Ascending aorta (tissue), 2 donors: Measurements from ENCODE around the gene RHBDL1. TPM values are rescaled to one million over a fixed set of nuclear protein-coding genes. Genes with fewer than 3 reads are reported as not detected.

Experiments used
- DNase-seq, 2 donors: peaks; one replicate each; pipeline ENCODE4 v3.0.0-alpha.2; 2019; ENCODE audit warnings: low spot score in 2 of 2
- H3K27ac ChIP-seq, 2 donors: fragments of 200-600 bp; sonication (generic); one replicate each; pipeline ENCODE4 v1.5.1; 2016 to 2017; ENCODE audit warnings: mild to moderate bottlenecking in 1 of 2
- H3K27me3 ChIP-seq: fragments of 200-600 bp; sonication (generic); one replicate; pipeline ENCODE4 v1.5.1; 2017
- H3K36me3 ChIP-seq, 2 donors: fragments of 200-600 bp; sonication (generic); one replicate each; pipeline ENCODE4 v1.5.1; 2016
- H3K4me1 ChIP-seq, 2 donors: fragments of 200-600 bp; sonication (generic); one replicate each; pipeline ENCODE4 v1.5.1; 2016 to 2017; ENCODE audit warnings: mild to moderate bottlenecking in 1 of 2
- H3K4me3 ChIP-seq, 2 donors: fragments of 200-600 bp; sonication (generic); one replicate each; pipeline ENCODE4 v1.5.1; 2016 to 2017; ENCODE audit warnings: mild to moderate bottlenecking in 1 of 2
- H3K9me3 ChIP-seq, 2 donors: fragments of 200-600 bp; sonication (generic); one replicate each; pipeline ENCODE4 v1.5.1; 2016
- CTCF ChIP-seq, 3 experiments: fragments of 200-600 bp in 2 of 3; fragments of 450-650 bp in 1 of 3; sonication (generic) in 2 of 3; IDR thresholded peaks; one replicate each; pipeline ENCODE4 v1.5.1; 2016 to 2019; ENCODE audit warnings: antibody characterized with exemption in 3 of 3, mild to moderate bottlenecking in 1 of 3, moderate library complexity in 1 of 3
- intact Hi-C: fragments of 100-400 bp; cut with DNase I; formaldehyde crosslinking; loops from one replicate; pipeline ENCODE4 v1.15.1; 2023
- total RNA-seq: library from RNA; depleted of rRNA; stranded (reverse); fragments of >200 nt; gene quantifications from one replicate; pipeline ENCODE4 v1.1.0, GENCODE V29; 2016

The RHBDL1 gene
- total RNA-seq, 1 donor from 2014 or later, result 1.1 TPM

DNA sequence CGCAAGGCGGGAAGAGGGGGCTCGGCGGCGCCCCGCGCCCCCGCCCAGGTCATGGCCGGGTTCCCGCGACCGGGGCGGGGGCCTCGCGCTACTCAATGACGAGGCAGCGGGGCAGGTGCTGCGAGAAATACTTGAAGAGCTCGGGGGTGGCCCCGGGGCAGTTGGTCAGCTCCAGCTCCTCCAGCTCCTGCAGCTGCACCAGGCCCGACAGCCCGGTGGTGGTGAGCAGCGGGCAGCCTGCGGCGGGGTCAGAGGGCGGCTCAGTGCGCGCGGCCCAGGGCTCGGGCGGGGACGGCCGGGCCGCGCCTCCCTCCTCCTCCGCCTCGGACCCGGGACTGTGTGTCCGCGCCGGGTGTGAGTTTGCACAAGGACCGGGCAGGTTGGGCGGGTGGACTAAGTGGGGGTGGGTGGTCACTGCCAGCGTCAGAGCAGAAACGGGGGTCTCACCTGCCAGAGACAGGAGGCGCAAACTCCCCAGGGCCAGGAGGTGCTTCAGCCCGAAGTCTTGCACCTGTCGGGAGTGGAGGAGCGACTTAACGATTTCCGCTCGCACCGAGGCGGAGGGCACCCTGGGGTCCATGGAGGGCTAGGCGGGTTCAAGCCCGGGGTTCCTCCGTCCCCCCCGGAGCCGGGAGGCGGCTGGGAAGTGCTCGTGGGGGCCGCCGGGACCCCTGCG is 18.9 kb downstream of the RHBDL1 start:
- no peaks in the 10 kb centered on the region for H3K9me3 ChIP-seq
- intact Hi-C loops, result no loop called here
- H3K36me3 ChIP-seq, result no peaks in the 10 kb centered on the region
- H3K4me3 ChIP-seq, result peak overlapping the region; percentile 9 to 45
- H3K27me3 ChIP-seq, result peaks cover 28% of the 10 kb centered on the region
- H3K27ac ChIP-seq, result no peak overlapping the region
- TF ChIP-seq CTCF (IDR thresholded peaks at IDR 0.05), result no peak
- no peak for DNase-seq
- H3K4me1 ChIP-seq, result peaks cover 12 to 13% of the 10 kb centered on the region in 2 donors

GRCh38 chr16:694863-695354 is 19.4 kb downstream of the RHBDL1 start:
- Histone ChIP-seq H3K4me3 (peak overlapping the region; percentile 9 to 45), H3K27ac (no peak overlapping the region)

GRCh38 chr16:695355-696089 is 20.1 kb downstream of the RHBDL1 start:
- no peak for DNase-seq
- Histone ChIP-seq H3K4me3 (peak overlapping the region; percentile 2 to 45), H3K36me3 (no peaks in the 10 kb centered on the region), H3K9me3 (no peaks in the 10 kb centered on the region), H3K27me3 (peaks cover 35% of the 10 kb centered on the region), H3K4me1 (peaks cover 6 to 8% of the 10 kb centered on the region in 2 donors), H3K27ac (no peak overlapping the region)
- intact Hi-C loops, result no loop called here
- no peak for TF ChIP-seq CTCF (IDR thresholded peaks at IDR 0.05)

More at GRCh38 chr16:694863-695354, 19.4 kb downstream of the RHBDL1 start:
- TF ChIP-seq CTCF (IDR thresholded peaks at IDR 0.05), result no peak
- Histone ChIP-seq H3K4me1 (peaks cover 6 to 8% of the 10 kb centered on the region in 2 donors), H3K36me3 (no peaks in the 10 kb centered on the region), H3K27me3 (peaks cover 29% of the 10 kb centered on the region), H3K9me3 (no peaks in the 10 kb centered on the region)
- no peak for DNase-seq
- intact Hi-C loops, result no loop called here

- H3K27me3 ChIP-seq, result peaks cover 38% of the 10 kb centered on the region
Measured at GRCh38 chr16:698911-699671, 23.6 kb downstream of the RHBDL1 start.

More at GRCh38 chr16:698911-699671, 23.6 kb downstream of the RHBDL1 start:
- intact Hi-C loops, result no loop called here
- H3K27ac ChIP-seq, result no peak overlapping the region
- no peaks in the 10 kb centered on the region for H3K9me3 ChIP-seq
- DNase-seq, result no peak
- no peak for TF ChIP-seq CTCF (IDR thresholded peaks at IDR 0.05)
- peaks cover 6 to 7% of the 10 kb centered on the region in 2 donors for H3K4me1 ChIP-seq
- no peak overlapping the region for H3K4me3 ChIP-seq
- H3K36me3 ChIP-seq, result no peaks in the 10 kb centered on the region
